Skeletal muscle tissue (tissue), 4 donors: ENCODE results near the gene DEPDC1B. TPM values are rescaled to one million over a fixed set of nuclear protein-coding genes. Genes with fewer than 3 reads are reported as not detected.
"Not testable (repeated sequence)": the region's sequence is repeated elsewhere in the genome, so short reads cannot be mapped to it uniquely, and the experiment has no call there.

Experiments
- H3K27ac ChIP-seq: one replicate; pipeline ENCODE4 v1.7.0; 2013; ENCODE audit warnings: mild to moderate bottlenecking, low read depth, low read length, inconsistent platforms
- H3K27me3 ChIP-seq, 3 donors: one replicate each; pipeline ENCODE4 v1.7.0; 2013; ENCODE audit warnings: low read length in 3 of 3; ENCODE audit not compliant: control insufficient read depth in 3 of 3, insufficient read depth in 3 of 3
- H3K36me3 ChIP-seq, 3 donors: one replicate each; pipeline ENCODE4 v1.7.0; 2013; ENCODE audit warnings: low read length in 3 of 3; ENCODE audit not compliant: control insufficient read depth in 3 of 3, insufficient read depth in 3 of 3
- H3K4me1 ChIP-seq, 3 donors: one replicate each; pipeline ENCODE4 v1.7.0; 2013; ENCODE audit warnings: low read length in 3 of 3, mild to moderate bottlenecking in 3 of 3; ENCODE audit not compliant: control insufficient read depth in 3 of 3, insufficient read depth in 3 of 3
- H3K4me3 ChIP-seq, 3 donors: one replicate each; pipeline ENCODE4 v1.7.0; 2013; ENCODE audit warnings: low read length in 3 of 3
- H3K9ac ChIP-seq, 3 donors: one replicate each; pipeline ENCODE4 v1.7.0; 2013; ENCODE audit warnings: low read length in 3 of 3, mild to moderate bottlenecking in 3 of 3, moderate library complexity in 2 of 3, low read depth in 1 of 3
- H3K9me3 ChIP-seq, 3 donors: one replicate each; pipeline ENCODE4 v1.7.0; 2013; ENCODE audit warnings: low read length in 3 of 3; ENCODE audit not compliant: control insufficient read depth in 3 of 3
- total RNA-seq: library from RNA; depleted of rRNA; stranded (reverse); fragments of >200 nt; gene quantifications from one replicate; pipeline ENCODE4 v1.2.3, GENCODE V29; 2014
- donor health status: Osteomylitis.

DEPDC1B gene
- total RNA-seq, result 3.1 TPM

GRCh38 chr5:60699609-60700415 is at the start of gene DEPDC1B:
DEPDC1B (minus strand) TSS chr5:60700166; CDS start chr5:60700093, 73 bp downstream.
- Histone ChIP-seq H3K4me3 (peak within 1 kb of the TSS; percentile 77 to 92 (median 89)), H3K4me1 (peaks cover 9 to 20% (median 10%) of the 10 kb centered on the region in 3 donors), H3K9me3 (no peaks in the 10 kb centered on the region), H3K36me3 (no peaks in the 10 kb centered on the region), H3K9ac (peak within 1 kb of the TSS; percentile 81 to 91 (median 84)), H3K27ac (no peak within 1 kb of the TSS), H3K27me3 (no peaks in the 10 kb centered on the region)

- no peaks in the 10 kb centered on the region for H3K9me3 ChIP-seq
- H3K4me1 ChIP-seq, result no peaks in the 10 kb centered on the region
- peaks cover 0 to 2% (median 0%) of the 10 kb centered on the region in 3 donors for H3K27me3 ChIP-seq
- H3K9ac ChIP-seq, result no peak overlapping the region
- H3K27ac ChIP-seq, result no peak overlapping the region
- no peak overlapping the region for H3K4me3 ChIP-seq
- H3K36me3 ChIP-seq, result no peaks in the 10 kb centered on the region
Measured at GRCh38 chr5:60744682-60745081, 44.7 kb upstream of the DEPDC1B start.

GRCh38 chr5:60743511-60744314 is 43.7 kb upstream of the DEPDC1B start:
- Histone ChIP-seq H3K36me3 (no peaks in the 10 kb centered on the region), H3K9me3 (peaks cover 0 to 2% (median 0%) of the 10 kb centered on the region in 3 donors), H3K27ac (no peak overlapping the region), H3K4me3 (no peak overlapping the region), H3K9ac (no peak overlapping the region), H3K27me3 (peaks cover 0 to 2% (median 0%) of the 10 kb centered on the region in 3 donors), H3K4me1 (no peaks in the 10 kb centered on the region)

- Histone ChIP-seq H3K27ac (no peak overlapping the region), H3K4me1 (no peaks in the 10 kb centered on the region), H3K27me3 (peaks cover 0 to 2% (median 0%) of the 10 kb centered on the region in 3 donors), H3K4me3 (no peak overlapping the region), H3K9ac (no peak overlapping the region), H3K36me3 (no peaks in the 10 kb centered on the region), H3K9me3 (peaks cover 0 to 3% (median 2%) of the 10 kb centered on the region in 3 donors)
Measured at GRCh38 chr5:60740322-60740721, 40.4 kb upstream of the DEPDC1B start.

GRCh38 chr5:60738933-60739332 is 39.0 kb upstream of the DEPDC1B start:
- Histone ChIP-seq H3K9me3 (peaks cover 0 to 3% (median 2%) of the 10 kb centered on the region in 3 donors), H3K36me3 (no peaks in the 10 kb centered on the region)

GRCh38 chr5:60738461-60738860 is 38.5 kb upstream of the DEPDC1B start:
- Histone ChIP-seq H3K27me3 (no peaks in the 10 kb centered on the region), H3K9me3 (peaks cover 0 to 3% (median 2%) of the 10 kb centered on the region in 3 donors), H3K4me3 (no peak overlapping the region), H3K4me1 (no peaks in the 10 kb centered on the region), H3K27ac (no peak overlapping the region), H3K9ac (no peak overlapping the region), H3K36me3 (no peaks in the 10 kb centered on the region)

More at GRCh38 chr5:60738933-60739332, 39.0 kb upstream of the DEPDC1B start:
- Histone ChIP-seq H3K4me3 (no peak overlapping the region), H3K4me1 (no peaks in the 10 kb centered on the region), H3K27me3 (no peaks in the 10 kb centered on the region), H3K9ac (no peak overlapping the region), H3K27ac (no peak overlapping the region)

GRCh38 chr5:60730858-60731257 is 30.9 kb upstream of the DEPDC1B start:
- H3K9ac ChIP-seq, H3K4me1 ChIP-seq, H3K9me3 ChIP-seq, H3K27ac ChIP-seq, H3K27me3 ChIP-seq, H3K36me3 ChIP-seq, H3K4me3 ChIP-seq: not testable (repeated sequence)

- no peaks in the 10 kb centered on the region for H3K36me3 ChIP-seq
- H3K27me3 ChIP-seq, result no peaks in the 10 kb centered on the region
- H3K9ac ChIP-seq, result no peak overlapping the region
- no peaks in the 10 kb centered on the region for H3K4me1 ChIP-seq
- no peaks in the 10 kb centered on the region for H3K9me3 ChIP-seq
- H3K27ac ChIP-seq, result no peak overlapping the region
- H3K4me3 ChIP-seq, result no peak overlapping the region
Measured at GRCh38 chr5:60727033-60727679, 27.2 kb upstream of the DEPDC1B start.

GRCh38 chr5:60724126-60724525 is 24.2 kb upstream of the DEPDC1B start:
- H3K9me3 ChIP-seq, result no peaks in the 10 kb centered on the region
- H3K9ac ChIP-seq, result no peak overlapping the region
- H3K36me3 ChIP-seq, result no peaks in the 10 kb centered on the region
- no peak overlapping the region for H3K4me3 ChIP-seq
- no peak overlapping the region for H3K27ac ChIP-seq
- H3K27me3 ChIP-seq, result no peaks in the 10 kb centered on the region
- no peaks in the 10 kb centered on the region for H3K4me1 ChIP-seq
